ENCODE data around the gene CLEC16A.
A peak's percentile ranks its signal among the peaks of the same experiment; 100 is the strongest.
"Not testable (repeated sequence)": the region's sequence is repeated elsewhere in the genome, so short reads cannot be mapped to it uniquely, and the experiment has no call there.

CLEC16A gene

GRCh38 chr16:10940501-10941079 lies 3.8 kb upstream of the CLEC16A start:
- FAIRE-seq (peak; percentile 57), DNase-seq (ENCODE audit: insufficient read length, low spot score) (no peak)
- no peak for TF ChIP-seq PAX5 (IDR thresholded peaks at IDR 0.05; ENCODE audit: insufficient read depth, low read length, severe bottlenecking)
- no peak for TF ChIP-seq POLR2AphosphoS5 (IDR thresholded peaks at IDR 0.05; ENCODE audit: low read depth, low read length)
- no peak for TF ChIP-seq TAF1 (IDR thresholded peaks at IDR 0.05; ENCODE audit: low read depth, low read length)
- no peak for TF ChIP-seq SPI1 (IDR thresholded peaks at IDR 0.05; ENCODE audit: low read depth, low read length)
- TF ChIP-seq POLR2A (IDR thresholded peaks at IDR 0.05; ENCODE audit: low read depth, low read length), result 0 out of 2 replicates have a peak, but pooled peaks have one; percentile 12
- no peak for TF ChIP-seq POU2F2 (IDR thresholded peaks at IDR 0.05; ENCODE audit: low read depth, low read length)

- TF ChIP-seq TAF1 (IDR thresholded peaks at IDR 0.05; ENCODE audit: low read depth, low read length), result no peak
- TF ChIP-seq POLR2A (IDR thresholded peaks at IDR 0.05; ENCODE audit: low read depth, low read length), result no peak; the same call in 1 of the 2 replicates
- TF ChIP-seq PAX5 (IDR thresholded peaks at IDR 0.05; ENCODE audit: insufficient read depth, low read length, severe bottlenecking), result no peak
- TF ChIP-seq POU2F2 (IDR thresholded peaks at IDR 0.05; ENCODE audit: low read depth, low read length), result no peak
- no peak for TF ChIP-seq SPI1 (IDR thresholded peaks at IDR 0.05; ENCODE audit: low read depth, low read length)
- no peak for TF ChIP-seq POLR2AphosphoS5 (IDR thresholded peaks at IDR 0.05; ENCODE audit: low read depth, low read length)
- DNase-seq (ENCODE audit: insufficient read length, low spot score), result no peak
- no peak for FAIRE-seq
These were observed 3.0 kb upstream of the CLEC16A start for GRCh38 chr16:10941127-10941933.

GRCh38 chr16:10941935-10942351 lies 2.4 kb upstream of the CLEC16A start:
- FAIRE-seq; DNase-seq (ENCODE audit: insufficient read length, low spot score): not testable (repeated sequence)

- peak; percentile 99 for DNase-seq (ENCODE audit: insufficient read length, low spot score)
- peak; percentile 88 for FAIRE-seq
These were observed 1.9 kb upstream of the CLEC16A start, which contains the start of gene DEXI for GRCh38 chr16:10942352-10943063. Gene DEXI, minus strand, starts transcription at chr16:10942468. Its CDS starts 463 bp downstream, at chr16:10942005.

GRCh38 chr16:10943064-10943353 lies 1.4 kb upstream of the CLEC16A start:
- no peak for DNase-seq (ENCODE audit: insufficient read length, low spot score)

More at GRCh38 chr16:10942352-10943063, 1.9 kb upstream of the CLEC16A start, which contains the start of gene DEXI:
- TF ChIP-seq TAF1 (IDR thresholded peaks at IDR 0.05; ENCODE audit: low read depth, low read length) (no peak), SPI1 (IDR thresholded peaks at IDR 0.05; ENCODE audit: low read depth, low read length) (no peak), POU2F2 (IDR thresholded peaks at IDR 0.05; ENCODE audit: low read depth, low read length) (no peak), POLR2A (IDR thresholded peaks at IDR 0.05; ENCODE audit: low read depth, low read length) (no peak), PAX5 (IDR thresholded peaks at IDR 0.05; ENCODE audit: insufficient read depth, low read length, severe bottlenecking) (no peak), POLR2AphosphoS5 (IDR thresholded peaks at IDR 0.05; ENCODE audit: low read depth, low read length) (no peak)

GRCh38 chr16:10945065-10945787 lies 862 bp downstream of the CLEC16A start:
- no peak for FAIRE-seq
- DNase-seq (ENCODE audit: insufficient read length, low spot score), result no peak
- TF ChIP-seq PAX5 (IDR thresholded peaks at IDR 0.05; ENCODE audit: insufficient read depth, low read length, severe bottlenecking) (no peak), POU2F2 (IDR thresholded peaks at IDR 0.05; ENCODE audit: low read depth, low read length) (0 out of 2 replicates have a peak, but pooled peaks have one; percentile 11)

More at GRCh38 chr16:10943064-10943353, 1.4 kb upstream of the CLEC16A start:
- no peak for TF ChIP-seq POLR2A (IDR thresholded peaks at IDR 0.05; ENCODE audit: low read depth, low read length)
- TF ChIP-seq POU2F2 (IDR thresholded peaks at IDR 0.05; ENCODE audit: low read depth, low read length), result no peak
- no peak for TF ChIP-seq TAF1 (IDR thresholded peaks at IDR 0.05; ENCODE audit: low read depth, low read length)
- no peak for TF ChIP-seq PAX5 (IDR thresholded peaks at IDR 0.05; ENCODE audit: insufficient read depth, low read length, severe bottlenecking)
- no peak for TF ChIP-seq SPI1 (IDR thresholded peaks at IDR 0.05; ENCODE audit: low read depth, low read length)
- TF ChIP-seq POLR2AphosphoS5 (IDR thresholded peaks at IDR 0.05; ENCODE audit: low read depth, low read length), result no peak
- no peak for FAIRE-seq

GRCh38 chr16:10946308-10946707 lies 1.9 kb downstream of the CLEC16A start:
- no peak for TF ChIP-seq POLR2A (IDR thresholded peaks at IDR 0.05; ENCODE audit: low read depth, low read length)
- TF ChIP-seq PAX5 (IDR thresholded peaks at IDR 0.05; ENCODE audit: insufficient read depth, low read length, severe bottlenecking), result no peak
- TF ChIP-seq SPI1 (IDR thresholded peaks at IDR 0.05; ENCODE audit: low read depth, low read length), result no peak
- no peak for TF ChIP-seq POU2F2 (IDR thresholded peaks at IDR 0.05; ENCODE audit: low read depth, low read length)
- no peak for FAIRE-seq
- DNase-seq (ENCODE audit: insufficient read length, low spot score), result no peak

- DNase-seq (ENCODE audit: insufficient read length, low spot score), result no peak
- no peak for FAIRE-seq
- TF ChIP-seq POLR2A (IDR thresholded peaks at IDR 0.05; ENCODE audit: low read depth, low read length) (no peak), POLR2AphosphoS5 (IDR thresholded peaks at IDR 0.05; ENCODE audit: low read depth, low read length) (no peak), POU2F2 (IDR thresholded peaks at IDR 0.05; ENCODE audit: low read depth, low read length) (no peak), TAF1 (IDR thresholded peaks at IDR 0.05; ENCODE audit: low read depth, low read length) (no peak), PAX5 (IDR thresholded peaks at IDR 0.05; ENCODE audit: insufficient read depth, low read length, severe bottlenecking) (no peak), SPI1 (IDR thresholded peaks at IDR 0.05; ENCODE audit: low read depth, low read length) (no peak)
These were observed 2.9 kb downstream of the CLEC16A start for GRCh38 chr16:10947211-10947787.

Measured in GM12891 (cell line).